ENCODE measurements around the gene GAK.

- no peak for TF ChIP-seq POLR2AphosphoS5 (IDR thresholded peaks at IDR 0.05; ENCODE audit: insufficient read depth in 1 of 2, low read depth in 1 of 2)
- TF ChIP-seq CTCF (IDR thresholded peaks at IDR 0.05): no peak
- TF ChIP-seq POLR2A (IDR thresholded peaks at IDR 0.05): no peak
Measured at GRCh38 chr4:901192-901910, 30.8 kb downstream of the GAK start.

All from vagina (tissue), 2 donors.